Left lung (tissue), 10 donors: Measurements from ENCODE around the gene NFATC1. TPM values are rescaled to one million over a fixed set of nuclear protein-coding genes. Genes with fewer than 3 reads are reported as not detected.

Experiments used
- ATAC-seq: fragments of 200-7000 bp; cut with Tn5 transposase; one replicate; pipeline ENCODE4 v1.9.1; 2020; ENCODE audit warnings: moderate library complexity
- DNase-seq, 4 donors: peaks; one replicate each; pipeline ENCODE4 v3.0.0-alpha.2; 2013 to 2020
- H3K27ac ChIP-seq, 2 donors: fragments of 200-600 bp; sonication (generic) in 1 of 2; one replicate each; pipeline versions ENCODE4 v1.5.0 to v1.8.0; 2020 to 2021
- H3K27me3 ChIP-seq, 2 donors: fragments of 200-600 bp; sonication (generic) in 1 of 2; one replicate each; pipeline versions ENCODE4 v1.5.0 to v1.8.0; 2020 to 2021
- H3K36me3 ChIP-seq, 2 donors: fragments of 200-600 bp; sonication (generic) in 1 of 2; one replicate each; pipeline versions ENCODE4 v1.5.0 to v1.8.0; 2020 to 2021
- H3K4me1 ChIP-seq, 2 donors: fragments of 200-600 bp; one replicate each; pipeline ENCODE4 v1.8.0; 2021
- H3K4me3 ChIP-seq, 2 donors: fragments of 200-600 bp; sonication (generic) in 1 of 2; one replicate each; pipeline versions ENCODE4 v1.5.0 to v1.8.0; 2020 to 2021; ENCODE audit warnings: mild to moderate bottlenecking in 1 of 2
- H3K9me3 ChIP-seq, 2 donors: fragments of 200-600 bp; sonication (generic) in 1 of 2; one replicate each; pipeline versions ENCODE4 v1.5.0 to v1.8.0; 2020 to 2021
- intact Hi-C, 2 donors: fragments of 100-400 bp; cut with DNase I; formaldehyde crosslinking; loops; one replicate each; pipeline versions ENCODE4 v1.11.2 to v1.14.2; 2022
- polyA plus RNA-seq, 6 donors: library from polyadenylated mRNA; unstranded; fragments of 120-200 nt; gene quantifications; one replicate each; pipeline ENCODE4 v1.2.1, GENCODE V29; 2013; ENCODE audit not compliant: insufficient read length in 6 of 6
- total RNA-seq, 2 donors: library from RNA; stranded (reverse); fragmentation: NEBNext Ultra II Directional; extraction: Animal tissue kit (Norgen Biotek cat#: 25700); gene quantifications; one replicate each; pipeline ENCODE4 v1.2.1, GENCODE V29; 2021
- TF ChIP-seq, protein P1 (sequence below), 2 donors: fragments of 200-600 bp; sonication (generic) in 1 of 2; IDR thresholded peaks; one replicate each; pipeline versions ENCODE4 v1.5.0 to v1.8.0; 2021; ENCODE audit warnings: antibody characterized with exemption in 2 of 2
- donor health status: DM: no; HTN: yes; CAD: no.
- donor health status: DM: no; HTN: no; CAD: no.

Gene NFATC1
- total and polyA plus RNA-seq, 8 donors = 6.5 to 17.1 (median 8.0) TPM

DNA sequence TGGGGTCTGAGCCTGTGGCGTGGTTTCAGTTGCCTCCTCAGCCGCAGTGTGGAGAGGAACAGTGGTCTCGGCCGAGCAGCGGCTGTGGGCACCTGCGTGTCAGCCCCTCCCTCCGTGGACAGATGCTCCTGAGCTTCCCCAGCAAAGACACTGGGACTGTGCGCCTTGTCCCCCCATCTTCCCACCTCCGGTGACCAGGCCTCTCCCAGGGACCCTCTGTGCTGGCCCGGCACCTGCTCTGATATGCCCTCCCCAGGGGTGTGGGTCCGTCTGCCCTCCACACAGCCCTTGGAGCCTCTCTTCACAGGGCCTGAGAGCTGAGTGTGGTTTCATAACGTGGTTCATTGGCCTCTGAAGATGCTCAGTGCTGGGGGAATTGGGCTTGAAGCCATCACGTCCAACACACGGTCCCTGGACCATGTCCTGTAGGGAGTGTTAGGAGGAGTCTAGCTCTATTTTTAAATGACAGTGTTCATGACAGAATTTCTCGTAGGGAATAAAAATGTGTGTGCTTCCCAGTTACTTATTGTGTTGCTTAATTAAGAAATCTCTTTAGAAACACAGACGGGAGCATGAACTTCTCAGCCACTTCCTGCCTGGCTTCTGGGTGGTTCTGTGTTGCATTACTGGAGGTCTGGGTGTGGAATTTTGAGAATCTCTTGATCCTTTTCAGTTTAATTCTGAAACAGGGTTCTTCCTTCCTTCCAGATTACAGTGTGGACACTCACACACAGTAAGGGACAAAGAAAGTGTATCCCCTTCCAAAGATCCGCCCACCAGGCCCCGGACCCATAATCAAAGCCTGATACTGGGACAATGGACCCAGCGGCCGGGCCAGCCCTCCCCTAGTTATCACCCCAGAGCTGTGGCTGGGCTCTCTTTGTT is 110.7 kb downstream of the NFATC1 start:
- H3K4me3 ChIP-seq = peak overlapping the region in 1 of 2 donors; percentile 26
- H3K9me3 ChIP-seq = no peaks in the 10 kb centered on the region
- peaks cover 17 to 32% of the 10 kb centered on the region in 2 donors for H3K4me1 ChIP-seq
- peak; percentile 24 for ATAC-seq
- no peaks in the 10 kb centered on the region for H3K36me3 ChIP-seq
- intact Hi-C loops = no loop called here
- DNase-seq = peak in 2 of 4 donors; percentile 34 to 81
- TF ChIP-seq, protein P1, sequence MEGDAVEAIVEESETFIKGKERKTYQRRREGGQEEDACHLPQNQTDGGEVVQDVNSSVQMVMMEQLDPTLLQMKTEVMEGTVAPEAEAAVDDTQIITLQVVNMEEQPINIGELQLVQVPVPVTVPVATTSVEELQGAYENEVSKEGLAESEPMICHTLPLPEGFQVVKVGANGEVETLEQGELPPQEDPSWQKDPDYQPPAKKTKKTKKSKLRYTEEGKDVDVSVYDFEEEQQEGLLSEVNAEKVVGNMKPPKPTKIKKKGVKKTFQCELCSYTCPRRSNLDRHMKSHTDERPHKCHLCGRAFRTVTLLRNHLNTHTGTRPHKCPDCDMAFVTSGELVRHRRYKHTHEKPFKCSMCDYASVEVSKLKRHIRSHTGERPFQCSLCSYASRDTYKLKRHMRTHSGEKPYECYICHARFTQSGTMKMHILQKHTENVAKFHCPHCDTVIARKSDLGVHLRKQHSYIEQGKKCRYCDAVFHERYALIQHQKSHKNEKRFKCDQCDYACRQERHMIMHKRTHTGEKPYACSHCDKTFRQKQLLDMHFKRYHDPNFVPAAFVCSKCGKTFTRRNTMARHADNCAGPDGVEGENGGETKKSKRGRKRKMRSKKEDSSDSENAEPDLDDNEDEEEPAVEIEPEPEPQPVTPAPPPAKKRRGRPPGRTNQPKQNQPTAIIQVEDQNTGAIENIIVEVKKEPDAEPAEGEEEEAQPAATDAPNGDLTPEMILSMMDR (IDR thresholded peaks at IDR 0.05) = no peak
- H3K27ac ChIP-seq = peak overlapping the region; percentile 77 to 84
- no peaks in the 10 kb centered on the region for H3K27me3 ChIP-seq

GRCh38 chr18:79507076-79507545 is 111.4 kb downstream of the NFATC1 start:
- DNase-seq (peak; percentile 61 to 82 (median 66)), ATAC-seq (peak; percentile 78)
- no peaks in the 10 kb centered on the region for H3K36me3 ChIP-seq
- peaks cover 17 to 32% of the 10 kb centered on the region in 2 donors for H3K4me1 ChIP-seq
- H3K4me3 ChIP-seq = peak overlapping the region; percentile 10 to 26
- H3K27me3 ChIP-seq = no peaks in the 10 kb centered on the region
- intact Hi-C loops = no loop called here
- peak overlapping the region; percentile 77 to 84 for H3K27ac ChIP-seq
- TF ChIP-seq, protein P1 (IDR thresholded peaks at IDR 0.05) = no peak
- H3K9me3 ChIP-seq = no peaks in the 10 kb centered on the region

DNA sequence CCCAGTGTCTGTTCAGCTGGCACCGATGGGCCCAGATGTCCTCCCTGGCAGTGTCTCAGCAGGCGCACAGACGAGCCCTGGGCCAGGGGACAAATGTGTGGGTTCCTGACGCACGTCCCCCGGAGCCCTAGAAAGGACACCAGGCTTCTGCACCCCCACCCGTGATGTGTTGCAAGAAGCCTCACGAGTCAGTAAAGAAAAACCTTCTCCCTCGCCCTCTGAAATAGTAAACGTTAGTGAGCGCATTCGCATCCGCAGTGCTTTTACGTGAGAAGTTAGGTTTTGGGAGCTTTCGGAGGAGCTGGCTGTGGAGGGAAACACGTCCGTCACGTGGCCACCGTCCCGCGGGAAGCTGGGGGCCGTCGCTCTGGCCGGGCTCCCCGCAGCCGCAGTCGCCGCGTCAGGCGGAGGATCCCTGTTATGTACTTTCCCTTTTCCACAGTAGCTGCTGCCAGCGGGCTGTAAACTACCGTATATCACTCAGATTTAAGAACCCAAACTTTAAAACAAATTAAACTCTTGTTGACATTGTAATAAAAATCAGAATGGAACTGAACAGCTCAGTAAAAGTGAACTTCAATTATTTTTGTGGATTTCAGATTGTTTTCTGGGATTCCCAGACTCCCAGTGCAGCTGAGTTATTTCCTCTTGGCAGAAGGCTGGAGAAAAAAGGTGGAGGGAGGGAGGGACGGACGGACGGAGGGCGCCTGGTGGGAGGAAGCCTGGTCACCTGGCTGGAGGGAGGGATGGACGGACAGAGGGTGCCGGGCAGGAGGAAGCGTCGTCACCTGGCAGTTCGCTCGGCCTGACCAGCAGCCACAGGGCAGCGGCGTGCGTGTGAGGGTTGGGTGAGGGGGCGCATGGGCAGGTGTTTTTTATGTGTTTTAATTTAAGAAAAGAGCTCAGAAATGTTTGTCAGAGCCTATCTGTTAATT is 112.1 kb downstream of the NFATC1 start:
- DNase-seq (peak; percentile 73 to 89 (median 82)), ATAC-seq (peak; percentile 82)
- H3K4me3 ChIP-seq = peak overlapping the region; percentile 10 to 26
- peaks cover 17 to 32% of the 10 kb centered on the region in 2 donors for H3K4me1 ChIP-seq
- TF ChIP-seq, protein P1 (IDR thresholded peaks at IDR 0.05) = no peak
- H3K27me3 ChIP-seq = no peaks in the 10 kb centered on the region
- H3K36me3 ChIP-seq = peaks cover 0 to 7% of the 10 kb centered on the region in 2 donors
- intact Hi-C loops = no loop called here
- peak overlapping the region; percentile 77 to 84 for H3K27ac ChIP-seq
- no peaks in the 10 kb centered on the region for H3K9me3 ChIP-seq

GRCh38 chr18:79508565-79509535 is 113.1 kb downstream of the NFATC1 start:
- no peak overlapping the region for H3K27ac ChIP-seq
- DNase-seq (peak in 2 of 4 donors; percentile 42 to 80), ATAC-seq (no peak)

More at GRCh38 chr18:79508565-79509535, 113.1 kb downstream of the NFATC1 start:
- Histone ChIP-seq H3K4me1 (peaks cover 17 to 32% of the 10 kb centered on the region in 2 donors), H3K9me3 (no peaks in the 10 kb centered on the region), H3K27me3 (no peaks in the 10 kb centered on the region), H3K36me3 (peaks cover 0 to 10% of the 10 kb centered on the region in 2 donors), H3K4me3 (no peak overlapping the region)
- TF ChIP-seq, protein P1 (IDR thresholded peaks at IDR 0.05) = no peak
- intact Hi-C loops = no loop called here
